Fibroblast of lung (primary cell): ENCODE data around the gene NUDT22. TPM values are rescaled to one million over a fixed set of nuclear protein-coding genes. Genes with fewer than 3 reads are reported as not detected.

Source experiments
- DNase-seq, 2 donors: peaks; one replicate each; pipeline versions ENCODE4 v3.0.0 to v3.0.0-alpha.2; 2010; ENCODE audit warnings: low read depth in 2 of 2
- H2AFZ ChIP-seq: 2 replicates; pipeline ENCODE4 v1.5.1; 2012; ENCODE audit warnings: low read length, control low read depth, inconsistent platforms
- H3K27ac ChIP-seq: 2 replicates; pipeline ENCODE4 v1.5.1; 2011; ENCODE audit warnings: low read length, control low read depth; ENCODE audit not compliant: insufficient read depth
- H3K27me3 ChIP-seq: 2 replicates; pipeline ENCODE4 v1.5.1; 2011; ENCODE audit warnings: mild to moderate bottlenecking, low read length; ENCODE audit not compliant: control insufficient read depth, insufficient read depth
- H3K36me3 ChIP-seq: 2 replicates; pipeline ENCODE4 v1.5.1; 2011; ENCODE audit warnings: low read length; ENCODE audit not compliant: control insufficient read depth, insufficient read depth
- H3K4me1 ChIP-seq: 2 replicates; pipeline ENCODE4 v1.5.1; 2011; ENCODE audit warnings: low read length; ENCODE audit not compliant: control insufficient read depth, insufficient read depth; ENCODE audit errors: extremely low read depth
- H3K4me2 ChIP-seq: 2 replicates; pipeline ENCODE4 v1.5.1; 2011; ENCODE audit warnings: low read length, control low read depth; ENCODE audit not compliant: insufficient read depth; ENCODE audit errors: extremely low read depth
- H3K4me3 ChIP-seq, 4 experiments: fragments of 200-600 bp in 1 of 4; sonication (generic) in 1 of 4; replicated peaks in 1 of 4; 2 replicates each; pipeline ENCODE4 v1.5.1; 2011 to 2016; ENCODE audit warnings: low read length in 4 of 4, low read depth in 3 of 4, mild to moderate bottlenecking in 3 of 4, control low read depth in 2 of 4, inconsistent platforms in 1 of 4, mixed read lengths in 1 of 4; ENCODE audit not compliant: insufficient read depth in 1 of 4; ENCODE audit errors: control extremely low read depth in 1 of 4
- H3K79me2 ChIP-seq: 2 replicates; pipeline ENCODE4 v1.5.1; 2012; ENCODE audit warnings: mild to moderate bottlenecking, low read length, inconsistent platforms; ENCODE audit not compliant: control insufficient read depth, insufficient read depth
- H3K9ac ChIP-seq: 2 replicates; pipeline ENCODE4 v1.5.1; 2011; ENCODE audit warnings: mild to moderate bottlenecking, low read length, control low read depth; ENCODE audit not compliant: insufficient read depth
- H3K9me3 ChIP-seq: 2 replicates; pipeline ENCODE4 v1.5.1; 2012; ENCODE audit warnings: low read depth, low read length; ENCODE audit not compliant: control insufficient read depth, insufficient read depth
- H4K20me1 ChIP-seq: 2 replicates; pipeline ENCODE4 v1.5.1; 2011; ENCODE audit warnings: low read length; ENCODE audit not compliant: control insufficient read depth, insufficient read depth; ENCODE audit errors: extremely low read depth
- EZH2 ChIP-seq: IDR thresholded peaks from 2 replicates; pipeline ENCODE4 v1.5.1; 2012; ENCODE audit warnings: low read length, control low read depth, mild to moderate bottlenecking; ENCODE audit errors: missing control alignments
- polyA plus RNA-seq, 2 donors: library from polyadenylated mRNA; depleted of rRNA in 1 of 2; stranded (reverse) in 1 of 2; unstranded in 1 of 2; fragments of >200 nt; gene quantifications; 2 replicates each; pipeline ENCODE4 v1.2.1, GENCODE V29; 2011 to 2012; ENCODE audit warnings: missing spikeins in 1 of 2
- total RNA-seq: library from RNA; depleted of rRNA; stranded (reverse); fragments of >200 nt; gene quantifications from 2 replicates; pipeline ENCODE4 v1.2.1, GENCODE V29; 2014
- TF ChIP-seq, protein P1 (sequence below), 2 donors: IDR thresholded peaks in 1 of 2; conservative IDR thresholded peaks in 1 of 2; 1 replicate in 1 of 2; 2 replicates in 1 of 2; pipeline ENCODE4 v1.5.1; 2011 to 2012; ENCODE audit warnings: low read length in 2 of 2, control low read depth in 1 of 2, inconsistent platforms in 1 of 2, low read depth in 1 of 2, mild to moderate bottlenecking in 1 of 2

Gene NUDT22
- total and polyA plus RNA-seq, 2 donors (not counting 1 experiment from before 2014, with no cell fraction given) = 18.5 to 71.5 TPM

DNA sequence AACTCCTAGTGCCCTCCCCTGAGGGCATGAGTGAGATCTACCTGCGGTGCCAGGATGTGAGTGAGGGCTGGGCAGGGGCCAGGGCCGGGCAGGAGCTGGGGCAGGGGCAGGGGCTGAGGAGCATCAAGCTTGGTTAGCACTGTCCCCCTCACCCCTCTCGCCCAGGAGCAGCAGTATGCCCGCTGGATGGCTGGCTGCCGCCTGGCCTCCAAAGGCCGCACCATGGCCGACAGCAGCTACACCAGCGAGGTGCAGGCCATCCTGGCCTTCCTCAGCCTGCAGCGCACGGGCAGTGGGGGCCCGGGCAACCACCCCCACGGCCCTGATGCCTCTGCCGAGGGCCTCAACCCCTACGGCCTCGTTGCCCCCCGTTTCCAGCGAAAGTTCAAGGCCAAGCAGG is 5.8 kb upstream of the NUDT22 start:
- Histone ChIP-seq H3K4me1 (peaks cover 2% of the 10 kb centered on the region), H3K9ac (no peak overlapping the region), H3K36me3 (peaks cover 14% of the 10 kb centered on the region), H3K9me3 (no peaks in the 10 kb centered on the region), H3K79me2 (no peaks in the 10 kb centered on the region), H4K20me1 (no peaks in the 10 kb centered on the region), H3K27me3 (no peaks in the 10 kb centered on the region), H3K4me2 (no peak overlapping the region), H2AFZ (no peak overlapping the region), H3K27ac (no peak overlapping the region), H3K4me3 (no peak overlapping the region)
- DNase-seq = no peak
- no peak for TF ChIP-seq EZH2
- TF ChIP-seq, protein P1, sequence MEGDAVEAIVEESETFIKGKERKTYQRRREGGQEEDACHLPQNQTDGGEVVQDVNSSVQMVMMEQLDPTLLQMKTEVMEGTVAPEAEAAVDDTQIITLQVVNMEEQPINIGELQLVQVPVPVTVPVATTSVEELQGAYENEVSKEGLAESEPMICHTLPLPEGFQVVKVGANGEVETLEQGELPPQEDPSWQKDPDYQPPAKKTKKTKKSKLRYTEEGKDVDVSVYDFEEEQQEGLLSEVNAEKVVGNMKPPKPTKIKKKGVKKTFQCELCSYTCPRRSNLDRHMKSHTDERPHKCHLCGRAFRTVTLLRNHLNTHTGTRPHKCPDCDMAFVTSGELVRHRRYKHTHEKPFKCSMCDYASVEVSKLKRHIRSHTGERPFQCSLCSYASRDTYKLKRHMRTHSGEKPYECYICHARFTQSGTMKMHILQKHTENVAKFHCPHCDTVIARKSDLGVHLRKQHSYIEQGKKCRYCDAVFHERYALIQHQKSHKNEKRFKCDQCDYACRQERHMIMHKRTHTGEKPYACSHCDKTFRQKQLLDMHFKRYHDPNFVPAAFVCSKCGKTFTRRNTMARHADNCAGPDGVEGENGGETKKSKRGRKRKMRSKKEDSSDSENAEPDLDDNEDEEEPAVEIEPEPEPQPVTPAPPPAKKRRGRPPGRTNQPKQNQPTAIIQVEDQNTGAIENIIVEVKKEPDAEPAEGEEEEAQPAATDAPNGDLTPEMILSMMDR (conservative IDR thresholded peaks at IDR 0.05 in 1 of 2, IDR thresholded peaks at IDR 0.05 in 1 of 2; ENCODE audit: low read depth in 1 of 2, low read length in 2 of 2) = no peak

- H3K9ac ChIP-seq = no peak overlapping the region
- H3K4me3 ChIP-seq = no peak overlapping the region
- no peak overlapping the region for H2AFZ ChIP-seq
- DNase-seq = no peak
- no peaks in the 10 kb centered on the region for H4K20me1 ChIP-seq
- H3K9me3 ChIP-seq = no peaks in the 10 kb centered on the region
- H3K36me3 ChIP-seq = peaks cover 14% of the 10 kb centered on the region
- TF ChIP-seq, protein P1 (conservative IDR thresholded peaks at IDR 0.05 in 1 of 2, IDR thresholded peaks at IDR 0.05 in 1 of 2; ENCODE audit: low read depth in 1 of 2, low read length in 2 of 2) = no peak
- no peak for TF ChIP-seq EZH2
- H3K27me3 ChIP-seq = no peaks in the 10 kb centered on the region
- H3K79me2 ChIP-seq = no peaks in the 10 kb centered on the region
- no peak overlapping the region for H3K27ac ChIP-seq
- H3K4me2 ChIP-seq = no peak overlapping the region
- H3K4me1 ChIP-seq = peaks cover 3% of the 10 kb centered on the region
These were observed 5.3 kb upstream of the NUDT22 start for GRCh38 chr11:64220798-64221197.

- Histone ChIP-seq H3K9me3 (no peaks in the 10 kb centered on the region), H2AFZ (no peak overlapping the region), H3K36me3 (peaks cover 14% of the 10 kb centered on the region), H3K4me1 (peaks cover 7% of the 10 kb centered on the region), H3K27ac (no peak overlapping the region), H3K27me3 (no peaks in the 10 kb centered on the region), H3K4me2 (no peak overlapping the region), H3K79me2 (peaks cover 8% of the 10 kb centered on the region), H4K20me1 (no peaks in the 10 kb centered on the region), H3K4me3 (no peak overlapping the region), H3K9ac (no peak overlapping the region)
- DNase-seq = no peak
- TF ChIP-seq EZH2 = no peak
- TF ChIP-seq, protein P1 (conservative IDR thresholded peaks at IDR 0.05 in 1 of 2, IDR thresholded peaks at IDR 0.05 in 1 of 2; ENCODE audit: low read depth in 1 of 2, low read length in 2 of 2) = no peak
These were observed 3.4 kb upstream of the NUDT22 start for GRCh38 chr11:64222651-64223000.
